WERI-Rb-1 (cell line): ENCODE data around the gene ASS1.

Source experiments
- DNase-seq: peaks from one replicate; pipeline ENCODE4 v3.0.0-alpha.2; 2020
- H3K27ac ChIP-seq: fragments of 250-450 bp; sonication (Bioruptor Pico); 2 replicates; pipeline ENCODE4 v1.5.1; 2020; ENCODE audit warnings: mild to moderate bottlenecking, moderate library complexity
- H3K27me3 ChIP-seq: fragments of 250-450 bp; sonication (Bioruptor Pico); 2 replicates; pipeline ENCODE4 v1.5.1; 2021; ENCODE audit warnings: mild to moderate bottlenecking, low read depth, moderate library complexity; ENCODE audit not compliant: insufficient read depth, severe bottlenecking
- H3K36me3 ChIP-seq: fragments of 250-450 bp; sonication (Bioruptor Pico); 2 replicates; pipeline ENCODE4 v1.5.1; 2020; ENCODE audit warnings: mild to moderate bottlenecking, moderate library complexity
- H3K4me3 ChIP-seq: 2 replicates; pipeline ENCODE4 v1.5.1; 2011; ENCODE audit warnings: low read depth, mild to moderate bottlenecking, control low read depth, low read length
- H3K9me3 ChIP-seq: fragments of 250-450 bp; sonication (Bioruptor Pico); 2 replicates; pipeline ENCODE4 v1.5.1; 2021; ENCODE audit warnings: mild to moderate bottlenecking, moderate library complexity; ENCODE audit not compliant: severe bottlenecking
- TF ChIP-seq, protein P1 (sequence below): IDR thresholded peaks from 2 replicates; pipeline ENCODE4 v1.5.1; 2011; ENCODE audit warnings: low read depth, mild to moderate bottlenecking, control low read depth, inconsistent platforms, low read length

ASS1 gene

DNA sequence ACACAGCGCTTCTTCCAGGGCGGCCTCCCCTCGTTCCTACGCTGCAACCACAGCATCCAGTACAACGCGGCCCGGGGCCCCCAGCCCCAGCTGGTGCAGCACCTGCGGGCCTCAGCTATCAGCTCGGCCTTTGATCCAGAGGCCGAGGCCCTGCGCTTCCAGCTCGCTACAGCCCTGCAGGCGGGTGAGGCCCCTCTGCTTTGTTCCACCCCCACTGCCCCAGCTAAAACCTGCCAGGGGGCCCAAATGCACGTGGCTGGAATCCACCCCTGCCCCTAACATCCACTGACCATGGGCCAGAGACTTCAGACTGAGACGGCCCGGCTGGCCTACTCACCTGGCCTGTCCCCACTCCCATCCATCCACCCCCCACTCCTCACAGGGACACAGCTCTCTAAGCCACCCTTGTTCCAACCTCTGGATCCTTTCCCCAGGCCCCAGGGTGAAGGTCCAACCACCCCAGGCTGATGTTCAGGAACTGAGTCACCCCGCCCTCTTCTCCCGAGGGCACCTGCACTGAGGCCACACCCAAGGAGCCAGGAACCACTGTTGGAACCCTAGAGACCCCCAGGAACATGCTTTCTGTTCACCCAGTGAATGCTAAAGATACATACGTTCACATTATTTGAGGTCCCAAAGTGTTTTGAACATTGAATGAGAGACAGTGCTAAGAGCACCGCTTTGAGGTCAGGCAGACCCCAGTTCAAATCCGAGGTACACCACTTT lies 18.9 kb upstream of the ASS1 start:
- TF ChIP-seq, protein P1, sequence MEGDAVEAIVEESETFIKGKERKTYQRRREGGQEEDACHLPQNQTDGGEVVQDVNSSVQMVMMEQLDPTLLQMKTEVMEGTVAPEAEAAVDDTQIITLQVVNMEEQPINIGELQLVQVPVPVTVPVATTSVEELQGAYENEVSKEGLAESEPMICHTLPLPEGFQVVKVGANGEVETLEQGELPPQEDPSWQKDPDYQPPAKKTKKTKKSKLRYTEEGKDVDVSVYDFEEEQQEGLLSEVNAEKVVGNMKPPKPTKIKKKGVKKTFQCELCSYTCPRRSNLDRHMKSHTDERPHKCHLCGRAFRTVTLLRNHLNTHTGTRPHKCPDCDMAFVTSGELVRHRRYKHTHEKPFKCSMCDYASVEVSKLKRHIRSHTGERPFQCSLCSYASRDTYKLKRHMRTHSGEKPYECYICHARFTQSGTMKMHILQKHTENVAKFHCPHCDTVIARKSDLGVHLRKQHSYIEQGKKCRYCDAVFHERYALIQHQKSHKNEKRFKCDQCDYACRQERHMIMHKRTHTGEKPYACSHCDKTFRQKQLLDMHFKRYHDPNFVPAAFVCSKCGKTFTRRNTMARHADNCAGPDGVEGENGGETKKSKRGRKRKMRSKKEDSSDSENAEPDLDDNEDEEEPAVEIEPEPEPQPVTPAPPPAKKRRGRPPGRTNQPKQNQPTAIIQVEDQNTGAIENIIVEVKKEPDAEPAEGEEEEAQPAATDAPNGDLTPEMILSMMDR = no peak
- Histone ChIP-seq H3K27me3 (no peaks in the 10 kb centered on the region), H3K36me3 (no peaks in the 10 kb centered on the region), H3K27ac (no peak overlapping the region), H3K9me3 (peaks cover 4% of the 10 kb centered on the region), H3K4me3 (no peak overlapping the region)
- no peak for DNase-seq

GRCh38 chr9:130426467-130426773 lies 18.3 kb upstream of the ASS1 start:
- no peak overlapping the region for H3K27ac ChIP-seq

GRCh38 chr9:130426883-130427282 lies 17.9 kb upstream of the ASS1 start:
- TF ChIP-seq, protein P1 = no peak
- H3K4me3 ChIP-seq = no peak overlapping the region
- H3K36me3 ChIP-seq = no peaks in the 10 kb centered on the region
- DNase-seq = no peak
- H3K27ac ChIP-seq = no peak overlapping the region
- no peaks in the 10 kb centered on the region for H3K27me3 ChIP-seq
- peaks cover 4% of the 10 kb centered on the region for H3K9me3 ChIP-seq

More at GRCh38 chr9:130426467-130426773, 18.3 kb upstream of the ASS1 start:
- H3K9me3 ChIP-seq = peaks cover 4% of the 10 kb centered on the region
- H3K4me3 ChIP-seq = no peak overlapping the region
- H3K36me3 ChIP-seq = no peaks in the 10 kb centered on the region
- no peaks in the 10 kb centered on the region for H3K27me3 ChIP-seq
- DNase-seq = no peak
- TF ChIP-seq, protein P1 = no peak

- TF ChIP-seq, protein P1 = no peak
- Histone ChIP-seq H3K36me3 (no peaks in the 10 kb centered on the region), H3K9me3 (peaks cover 4% of the 10 kb centered on the region), H3K27ac (no peak overlapping the region), H3K27me3 (no peaks in the 10 kb centered on the region), H3K4me3 (no peak overlapping the region)
- no peak for DNase-seq
Observed at GRCh38 chr9:130427326-130427725, 17.4 kb upstream of the ASS1 start.

DNA sequence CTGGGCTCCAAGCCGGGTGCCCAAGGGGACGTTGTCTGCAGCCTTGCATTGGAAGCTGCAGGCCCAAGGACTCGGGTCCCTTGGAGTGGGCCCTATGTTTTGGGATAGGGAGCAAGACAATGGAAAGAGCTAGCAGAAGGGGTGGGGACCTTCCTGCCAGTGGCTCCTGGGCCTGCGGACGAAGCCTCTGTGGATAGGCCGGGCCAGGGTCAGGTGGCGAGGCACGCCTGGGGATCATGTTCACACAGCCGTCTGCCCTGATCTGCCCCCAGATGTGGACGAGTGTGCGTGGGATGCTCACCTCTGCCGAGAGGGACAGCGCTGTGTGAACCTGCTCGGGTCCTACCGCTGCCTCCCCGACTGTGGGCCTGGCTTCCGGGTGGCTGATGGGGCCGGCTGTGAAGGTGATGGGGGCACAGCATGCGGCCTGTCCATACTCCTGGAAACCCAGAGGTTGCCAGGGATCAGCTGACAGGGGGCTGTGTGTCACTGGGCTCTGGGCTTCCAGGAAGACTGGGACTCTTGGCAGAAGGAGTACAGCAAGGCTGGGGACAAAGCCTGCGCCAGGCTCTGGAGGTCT lies 16.6 kb upstream of the ASS1 start:
- no peak for DNase-seq
- TF ChIP-seq, protein P1 = no peak
- no peaks in the 10 kb centered on the region for H3K36me3 ChIP-seq
- H3K9me3 ChIP-seq = peaks cover 4% of the 10 kb centered on the region
- H3K27me3 ChIP-seq = no peaks in the 10 kb centered on the region
- H3K4me3 ChIP-seq = no peak overlapping the region
- H3K27ac ChIP-seq = no peak overlapping the region

- TF ChIP-seq, protein P1 = no peak
- no peak for DNase-seq
- Histone ChIP-seq H3K27me3 (no peaks in the 10 kb centered on the region), H3K9me3 (peaks cover 4% of the 10 kb centered on the region), H3K4me3 (no peak overlapping the region), H3K27ac (no peak overlapping the region), H3K36me3 (no peaks in the 10 kb centered on the region)
Observed at GRCh38 chr9:130429381-130429780, 15.4 kb upstream of the ASS1 start.
